ENCODE data around the gene ASB17.

GRCh38 chr1:75970631-75971030 lies 38.4 kb upstream of the ASB17 start:
- TF ChIP-seq POLR2A (IDR thresholded peaks at IDR 0.05; ENCODE audit: low read depth), result no peak
- no peak for TF ChIP-seq POLR2AphosphoS5 (IDR thresholded peaks at IDR 0.05)
- no peak for TF ChIP-seq EP300 (IDR thresholded peaks at IDR 0.05)
